Chondrocyte (in vitro differentiated cells): Measurements from ENCODE around the gene C1orf52. TPM values are rescaled to one million over a fixed set of nuclear protein-coding genes. Genes with fewer than 3 reads are reported as not detected.

ENCODE experiments used
- DNase-seq: peaks from one replicate; pipeline ENCODE4 v3.0.0; 2021; ENCODE audit warnings: mixed read lengths, low spot score
- H3K27ac Mint-ChIP-seq: one replicate; pipeline ENCODE4 v1.8.0; 2021; ENCODE audit warnings: mild to moderate bottlenecking, moderate library complexity, mixed read lengths; ENCODE audit not compliant: unreplicated experiment
- H3K27me3 Mint-ChIP-seq: 2 replicates; pipeline ENCODE4 v1.8.0; 2021; ENCODE audit warnings: low read depth, mixed read lengths
- H3K36me3 Mint-ChIP-seq: 2 replicates; pipeline ENCODE4 v1.8.0; 2021; ENCODE audit warnings: low read depth, mixed read lengths
- H3K4me1 Mint-ChIP-seq: 2 replicates; pipeline ENCODE4 v1.8.0; 2021; ENCODE audit warnings: low read depth, mild to moderate bottlenecking, mixed read lengths
- H3K4me3 Mint-ChIP-seq: one replicate; pipeline ENCODE4 v1.8.0; 2021; ENCODE audit warnings: mild to moderate bottlenecking, moderate library complexity, mixed read lengths; ENCODE audit not compliant: unreplicated experiment
- H3K9me3 Mint-ChIP-seq: 2 replicates; pipeline ENCODE4 v1.8.0; 2021; ENCODE audit warnings: low read depth, mixed read lengths
- total RNA-seq: library from RNA; stranded (reverse); gene quantifications from 3 replicates; pipeline ENCODE4 v1.2.1, GENCODE V29; 2021
- TF ChIP-seq, protein P1 (sequence below): fragments of 200-600 bp; sonication (generic); IDR thresholded peaks from 2 replicates; pipeline ENCODE4 v1.5.0; 2021; ENCODE audit warnings: antibody characterized with exemption, mild to moderate bottlenecking, moderate library complexity

Gene C1orf52
- total RNA-seq, 1 donor from 2014 or later: 31.3 TPM

GRCh38 chr1:85201340-85202091 lies 57.9 kb downstream of the C1orf52 start:
- Mint-ChIP-seq H3K9me3 (no peaks in the 10 kb centered on the region), H3K4me1 (peaks cover 65% of the 10 kb centered on the region), H3K27ac (peak overlapping the region; percentile 96), H3K27me3 (no peaks in the 10 kb centered on the region), H3K36me3 (no peaks in the 10 kb centered on the region), H3K4me3 (peak overlapping the region; percentile 95)
- DNase-seq: peak; percentile 88
- TF ChIP-seq, protein P1, sequence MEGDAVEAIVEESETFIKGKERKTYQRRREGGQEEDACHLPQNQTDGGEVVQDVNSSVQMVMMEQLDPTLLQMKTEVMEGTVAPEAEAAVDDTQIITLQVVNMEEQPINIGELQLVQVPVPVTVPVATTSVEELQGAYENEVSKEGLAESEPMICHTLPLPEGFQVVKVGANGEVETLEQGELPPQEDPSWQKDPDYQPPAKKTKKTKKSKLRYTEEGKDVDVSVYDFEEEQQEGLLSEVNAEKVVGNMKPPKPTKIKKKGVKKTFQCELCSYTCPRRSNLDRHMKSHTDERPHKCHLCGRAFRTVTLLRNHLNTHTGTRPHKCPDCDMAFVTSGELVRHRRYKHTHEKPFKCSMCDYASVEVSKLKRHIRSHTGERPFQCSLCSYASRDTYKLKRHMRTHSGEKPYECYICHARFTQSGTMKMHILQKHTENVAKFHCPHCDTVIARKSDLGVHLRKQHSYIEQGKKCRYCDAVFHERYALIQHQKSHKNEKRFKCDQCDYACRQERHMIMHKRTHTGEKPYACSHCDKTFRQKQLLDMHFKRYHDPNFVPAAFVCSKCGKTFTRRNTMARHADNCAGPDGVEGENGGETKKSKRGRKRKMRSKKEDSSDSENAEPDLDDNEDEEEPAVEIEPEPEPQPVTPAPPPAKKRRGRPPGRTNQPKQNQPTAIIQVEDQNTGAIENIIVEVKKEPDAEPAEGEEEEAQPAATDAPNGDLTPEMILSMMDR: peak; percentile 31

DNA sequence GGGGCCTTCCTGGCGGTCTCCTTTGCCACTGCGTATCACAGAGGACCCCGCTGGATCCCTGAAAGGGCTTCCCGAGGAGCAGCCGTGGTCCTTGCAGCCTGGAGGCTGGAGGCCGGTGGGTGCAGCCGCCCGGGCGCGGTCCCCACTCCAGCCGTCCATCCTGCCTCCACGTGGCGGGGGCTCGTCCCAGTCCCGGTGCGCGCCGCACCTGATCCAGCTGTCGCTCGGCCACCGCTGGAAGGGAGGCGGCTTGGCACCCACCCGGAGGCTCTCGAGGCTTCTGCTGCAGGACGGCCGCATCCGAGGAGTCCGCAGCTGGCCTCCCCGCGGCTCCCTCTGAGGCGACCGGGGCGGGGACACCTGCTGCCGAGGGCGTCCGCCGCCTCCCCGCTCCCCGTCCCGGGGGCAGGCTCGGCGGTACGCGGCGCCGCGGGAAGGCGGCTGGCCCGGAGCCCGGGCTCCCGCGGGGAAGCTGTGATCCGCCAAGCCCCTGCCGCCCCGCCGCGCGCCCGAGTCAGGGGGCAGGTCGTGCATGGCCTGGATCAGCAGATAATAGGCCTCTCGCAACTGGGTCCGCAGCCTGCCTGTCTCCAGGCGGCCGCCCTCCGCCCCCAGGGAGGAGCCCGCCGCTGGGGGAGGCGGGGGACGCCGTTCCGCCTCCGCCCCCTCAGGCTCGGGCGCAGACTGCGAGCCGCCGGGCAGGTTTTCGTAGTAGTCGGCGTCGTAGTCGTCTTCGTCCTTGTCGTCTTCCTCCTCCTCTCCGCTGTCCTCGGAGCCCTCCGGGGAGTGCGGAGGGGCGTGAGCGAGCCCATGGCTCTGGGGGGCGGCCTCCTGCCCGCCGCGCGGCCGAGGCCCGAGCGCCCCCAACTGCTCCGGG lies 58.8 kb downstream of the C1orf52 start, which contains the start of gene SYDE2:
TSS of gene SYDE2 (minus strand) at position 554 of the 877 bp plus-strand sequence. CDS start at position 534, 20 bp downstream.
- Mint-ChIP-seq H3K36me3 (no peaks in the 10 kb centered on the region), H3K27me3 (no peaks in the 10 kb centered on the region), H3K9me3 (no peaks in the 10 kb centered on the region), H3K27ac (peak within 1 kb of the TSS; percentile 96), H3K4me3 (peak within 1 kb of the TSS; percentile 95), H3K4me1 (peaks cover 72% of the 10 kb centered on the region)
- TF ChIP-seq, protein P1: no peak
- DNase-seq: peak; percentile 91

Other genes starting within 250 kb of the C1orf52 start
- gene MCOLN3, start 211.2 kb downstream of the C1orf52 start, total RNA-seq: 0.21 TPM in 1 of 3 replicates, not detected in the others
- 13.1 to 17.8 TPM (median 13.4 TPM) in 3 replicates for gene SYDE2, start 58.6 kb downstream of the C1orf52 start, total RNA-seq
- gene BCL10, start 17.0 kb upstream of the C1orf52 start, total RNA-seq: 21.9 to 26.5 TPM (median 24.9 TPM) in 3 replicates
- gene DDAH1, start 205.5 kb upstream of the C1orf52 start, total RNA-seq: 91.8 to 93.0 TPM (median 92.7 TPM) in 3 replicates